Keratinocyte (primary cell): ENCODE results near the gene MACIR. TPM values are rescaled to one million over a fixed set of nuclear protein-coding genes. Genes with fewer than 3 reads are reported as not detected.
A peak's percentile ranks its signal among the peaks of the same experiment; 100 is the strongest.

Source experiments
- DNase-seq: peaks from one replicate; pipeline ENCODE4 v3.0.0-alpha.2; 2011; ENCODE audit warnings: low read depth, missing footprints, low spot score
- FAIRE-seq: peaks from 2 replicates; lab custom pipeline; 2011; peaks lifted over from hg19 to GRCh38; lab: Jason Lieb, UNC
- H2AFZ ChIP-seq: 2 replicates; pipeline ENCODE4 v1.6.0; 2012; ENCODE audit warnings: low read length, control low read depth, inconsistent platforms; ENCODE audit not compliant: control insufficient read depth
- H3K27ac ChIP-seq: 2 replicates; pipeline ENCODE4 v1.5.1; 2011; ENCODE audit warnings: low read length; ENCODE audit not compliant: control insufficient read depth, insufficient read depth
- H3K27me3 ChIP-seq: 3 replicates; pipeline ENCODE4 v1.6.0; 2011; ENCODE audit warnings: low read length; ENCODE audit not compliant: control insufficient read depth, insufficient read depth; ENCODE audit errors: extremely low read depth
- H3K36me3 ChIP-seq, 2 experiments: 2 replicates in 1 of 2; 3 replicates in 1 of 2; pipeline ENCODE4 v1.5.1; 2011; ENCODE audit warnings: low read length in 2 of 2, mild to moderate bottlenecking in 1 of 2; ENCODE audit not compliant: control insufficient read depth in 2 of 2, insufficient read depth in 2 of 2; ENCODE audit errors: extremely low read depth in 1 of 2
- H3K4me1 ChIP-seq: 3 replicates; pipeline ENCODE4 v1.5.1; 2011; ENCODE audit warnings: low read length; ENCODE audit not compliant: control insufficient read depth, insufficient read depth; ENCODE audit errors: extremely low read depth
- H3K4me2 ChIP-seq: 3 replicates; pipeline ENCODE4 v1.6.0; 2011; ENCODE audit warnings: low read depth, low read length; ENCODE audit not compliant: control insufficient read depth, insufficient read depth; ENCODE audit errors: extremely low read depth
- H3K4me3 ChIP-seq, 3 experiments: fragments of 200-600 bp in 1 of 3; sonication (generic) in 1 of 3; 2 replicates in 2 of 3; 3 replicates in 1 of 3; pipeline ENCODE4 v1.5.1; 2011 to 2016; ENCODE audit warnings: low read length in 3 of 3, mild to moderate bottlenecking in 3 of 3, control low read depth in 2 of 3, inconsistent platforms in 1 of 3, low read depth in 1 of 3, mixed read lengths in 1 of 3, mixed run types in 1 of 3, moderate library complexity in 1 of 3; ENCODE audit not compliant: control insufficient read depth in 2 of 3, insufficient read depth in 2 of 3; ENCODE audit errors: extremely low read depth in 1 of 3
- H3K79me2 ChIP-seq: 2 replicates; pipeline ENCODE4 v1.6.0; 2012; ENCODE audit warnings: low read length; ENCODE audit not compliant: control insufficient read depth, insufficient read depth
- H3K9ac ChIP-seq: 3 replicates; pipeline ENCODE4 v1.6.0; 2011; ENCODE audit warnings: low read length; ENCODE audit not compliant: control insufficient read depth, insufficient read depth; ENCODE audit errors: extremely low read depth
- H3K9me1 ChIP-seq: 3 replicates; pipeline ENCODE4 v1.6.0; 2011; ENCODE audit warnings: low read length; ENCODE audit not compliant: control insufficient read depth, insufficient read depth; ENCODE audit errors: extremely low read depth
- H3K9me3 ChIP-seq: 2 replicates; pipeline ENCODE4 v1.5.1; 2012; ENCODE audit warnings: low read depth, low read length; ENCODE audit not compliant: control insufficient read depth
- H4K20me1 ChIP-seq: 3 replicates; pipeline ENCODE4 v1.6.0; 2011; ENCODE audit warnings: low read length; ENCODE audit not compliant: control insufficient read depth, insufficient read depth; ENCODE audit errors: extremely low read depth
- CTCF ChIP-seq, 3 experiments: IDR thresholded peaks in 1 of 3; conservative IDR thresholded peaks in 1 of 3; optimal IDR thresholded peaks in 1 of 3; 2 replicates in 2 of 3; 3 replicates in 1 of 3; pipeline versions ENCODE3 to v1.5.1; 2011; ENCODE audit warnings: low read length in 3 of 3, mild to moderate bottlenecking in 3 of 3, moderate library complexity in 2 of 3, control low read depth in 1 of 3, inconsistent platforms in 1 of 3; ENCODE audit not compliant: insufficient read depth in 2 of 3; ENCODE audit errors: extremely low read depth in 1 of 3
- EZH2 ChIP-seq: IDR thresholded peaks from one replicate; pipeline ENCODE4 v1.6.1; 2012; ENCODE audit warnings: inconsistent platforms, mild to moderate bottlenecking, low read length, moderate library complexity
- dilution Hi-C: fragments of 300-500 bp; cut with MboI; formaldehyde crosslinking; loops from one replicate; pipeline ENCODE4 v1.7.0; 2020; ENCODE audit warnings: low sequenced_read_pairs; ENCODE audit not compliant: extremely low pct_ligation_motif_present
- polyA plus RNA-seq, 5 experiments: library from polyadenylated mRNA; depleted of rRNA in 3 of 5; stranded (reverse) in 3 of 5; stranded (forward) in 1 of 5; unstranded in 1 of 5; fragments of >200 nt; gene quantifications; 1 replicate in 1 of 5; 2 replicates in 3 of 5; 3 replicates in 1 of 5; pipeline versions ENCODE4 v1.2.1 to v1.2.3, GENCODE V29; 2011 to 2012; ENCODE audit warnings: missing spikeins in 2 of 5, low read depth in 1 of 5, low replicate concordance in 1 of 5

The MACIR gene
- polyA plus RNA-seq, 1 donor (not counting 4 experiments of a cell fraction or from before 2014, with no cell fraction given): 9.5 TPM

DNA sequence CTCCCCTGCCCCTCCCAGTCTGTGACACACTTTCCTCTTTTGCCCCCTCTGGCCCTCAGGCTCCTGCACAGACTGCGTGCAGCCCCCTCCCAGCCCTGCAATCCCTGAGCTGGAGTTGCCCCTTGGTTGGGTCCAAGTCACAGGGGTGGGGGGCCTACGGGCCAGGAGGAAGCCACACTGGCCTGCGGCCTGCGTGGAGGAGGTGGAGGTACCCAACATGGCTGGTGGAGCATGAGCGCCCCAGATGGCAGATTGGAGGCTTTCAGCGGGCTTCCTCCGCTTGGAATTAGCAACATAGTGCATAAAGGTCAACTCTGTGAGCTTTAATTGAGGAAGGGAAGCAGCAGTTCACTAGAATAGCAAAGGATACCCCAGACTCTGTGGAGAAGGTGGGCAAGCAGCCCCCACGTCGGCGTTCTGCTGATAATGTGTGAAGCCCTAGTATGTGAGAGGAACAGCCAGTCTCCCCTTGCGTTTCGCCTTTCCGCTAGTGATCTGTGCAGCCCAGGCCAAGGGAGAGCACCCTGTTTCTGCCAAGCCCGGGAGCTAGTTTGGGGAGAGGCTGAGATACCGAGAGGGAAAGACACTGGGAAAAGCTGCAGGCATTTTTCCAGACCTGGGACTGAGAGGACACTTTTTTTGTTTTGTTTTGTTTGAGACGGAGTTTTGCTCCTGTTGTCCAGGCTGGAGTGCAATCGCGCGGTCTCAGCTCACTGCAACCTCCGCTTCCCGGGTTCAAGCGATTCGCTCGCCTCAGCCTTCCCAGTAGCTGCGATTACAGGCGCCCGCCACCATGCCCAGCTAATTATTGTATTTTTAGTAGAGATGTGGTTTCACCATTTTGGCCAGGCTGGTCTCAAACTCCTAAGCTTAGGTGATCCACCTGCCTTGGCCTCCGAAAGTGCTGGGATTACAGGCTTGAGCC, 35.3 kb upstream of the MACIR start:
- dilution Hi-C loops: no loop called here

DNA sequence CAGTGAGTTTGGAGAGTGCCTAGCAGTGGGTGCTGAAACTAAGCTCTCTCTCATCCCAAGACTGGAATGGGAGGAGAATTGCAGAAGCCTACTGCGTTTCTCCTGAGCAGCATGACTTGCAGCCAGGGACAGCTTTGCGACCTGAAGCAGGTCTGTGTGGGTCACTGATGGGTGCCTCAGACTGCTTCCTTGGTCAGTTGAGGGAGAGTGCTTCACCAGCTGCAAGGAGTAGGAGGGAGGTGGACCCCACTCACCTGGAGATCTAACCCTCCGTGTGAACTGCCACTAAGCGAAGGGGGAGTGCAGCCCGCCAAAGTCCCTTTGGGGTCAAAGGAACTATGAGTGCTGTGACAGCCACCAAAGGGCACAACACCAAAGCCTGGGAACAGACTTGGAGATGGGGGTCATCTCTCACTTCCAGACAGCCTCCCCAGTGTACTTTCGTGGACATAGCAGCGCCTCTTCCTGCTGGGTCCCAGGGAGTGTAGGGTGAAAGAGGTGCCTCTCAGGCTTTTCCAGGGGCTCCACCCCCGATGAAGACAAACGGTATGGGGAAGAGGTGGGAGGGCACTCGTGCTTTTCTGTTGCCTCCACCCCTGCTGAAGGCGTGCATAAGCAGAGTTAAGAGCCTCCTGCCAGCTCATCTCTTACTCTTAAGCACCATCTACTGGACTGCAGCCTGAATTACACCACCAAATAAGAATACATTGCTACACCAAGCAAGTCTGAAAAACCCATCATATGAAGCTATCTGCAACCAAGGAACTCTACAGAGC, 34.3 kb upstream of the MACIR start:
- H2AFZ ChIP-seq: no peak overlapping the region
- H3K9ac ChIP-seq: no peak overlapping the region
- no peaks in the 10 kb centered on the region for H3K27me3 ChIP-seq
- H3K4me3 ChIP-seq: no peak overlapping the region
- no peaks in the 10 kb centered on the region for H4K20me1 ChIP-seq
- no peak overlapping the region for H3K4me2 ChIP-seq
- DNase-seq (peak; percentile 19), FAIRE-seq (peak; percentile 75)
- H3K4me1 ChIP-seq: no peaks in the 10 kb centered on the region
- no peaks in the 10 kb centered on the region for H3K9me3 ChIP-seq
- no peaks in the 10 kb centered on the region for H3K36me3 ChIP-seq
- dilution Hi-C loops: no loop called here
- TF ChIP-seq CTCF (optimal IDR thresholded peaks at IDR 0.05 in 1 of 3, IDR thresholded peaks at IDR 0.05 in 1 of 3, conservative IDR thresholded peaks at IDR 0.05 in 1 of 3; ENCODE audit: extremely low read depth in 1 of 3, insufficient read depth in 2 of 3, low read length in 3 of 3) (peak; percentile 60 to 76 (median 62)), EZH2 (no peak)
- H3K9me1 ChIP-seq: no peaks in the 10 kb centered on the region
- no peaks in the 10 kb centered on the region for H3K79me2 ChIP-seq
- H3K27ac ChIP-seq: no peak overlapping the region

More for the DNA sequence above, 35.3 kb upstream of the MACIR start:
- TF ChIP-seq EZH2: no peak
- TF ChIP-seq CTCF (optimal IDR thresholded peaks at IDR 0.05 in 1 of 3, IDR thresholded peaks at IDR 0.05 in 1 of 3, conservative IDR thresholded peaks at IDR 0.05 in 1 of 3; ENCODE audit: extremely low read depth in 1 of 3, insufficient read depth in 2 of 3, low read length in 3 of 3): no peak
- Histone ChIP-seq H3K9me1 (no peaks in the 10 kb centered on the region), H3K36me3 (no peaks in the 10 kb centered on the region), H3K9me3 (no peaks in the 10 kb centered on the region), H3K27ac (no peak overlapping the region), H3K4me3 (no peak overlapping the region), H3K4me1 (no peaks in the 10 kb centered on the region), H3K79me2 (no peaks in the 10 kb centered on the region), H4K20me1 (no peaks in the 10 kb centered on the region), H3K4me2 (no peak overlapping the region), H3K27me3 (no peaks in the 10 kb centered on the region), H2AFZ (no peak overlapping the region), H3K9ac (no peak overlapping the region)
- FAIRE-seq (no peak), DNase-seq (no peak)
